Measurements from ENCODE around the gene MYO1D. TPM values are rescaled to one million over a fixed set of nuclear protein-coding genes. Genes with fewer than 3 reads are reported as not detected.

MYO1D gene
- total RNA-seq, 1 experiment from 2014 or later, result 40.8 TPM

GRCh38 chr17:32917081-32917480 lies 40.2 kb upstream of the MYO1D start:
- no peaks in the 10 kb centered on the region for H3K4me1 ChIP-seq (replicated peaks; ENCODE audit: insufficient read depth)
- H3K4me2 ChIP-seq, result no peak overlapping the region
- DNase-seq, result no peak
- no peaks in the 10 kb centered on the region for H3K36me3 ChIP-seq (ENCODE audit: low read depth)
- CTCF ChIA-PET, result no interaction called here
- no peak overlapping the region for H3K4me3 ChIP-seq
- BruUV-seq (replicated peaks), result no TSS peak
- intact Hi-C loops (cut with micrococcal nuclease; ENCODE audit: unreplicated experiment), result no loop called here
- POLR2A ChIA-PET (ENCODE audit: unreplicated experiment), result no interaction called here
- no peaks in the 10 kb centered on the region for H3K79me2 ChIP-seq (ENCODE audit: low read depth)
- no peaks in the 10 kb centered on the region for H3F3A ChIP-seq (ENCODE audit: insufficient read depth, low read depth)
- no peak overlapping the region for H3K27ac ChIP-seq
- TF ChIP-seq EZH2 (IDR thresholded peaks at IDR 0.05; ENCODE audit: low read depth), result no peak
- TF ChIP-seq CTCF (conservative IDR thresholded peaks at IDR 0.05), result no peak
- no peaks in the 10 kb centered on the region for H3K9me3 ChIP-seq (ENCODE audit: insufficient read depth, low read depth)
- 0 out of 2 replicates have a peak, but pooled peaks cover 5% of the 10 kb centered on the region for H3K27me3 ChIP-seq (ENCODE audit: insufficient read depth, low read depth)
- H4K20me1 ChIP-seq (ENCODE audit: insufficient read depth), result no peaks in the 10 kb centered on the region
- no peak overlapping the region for H2AFZ ChIP-seq
- H3K9me2 ChIP-seq (ENCODE audit: insufficient read depth), result no peaks in the 10 kb centered on the region

GRCh38 chr17:32916134-32916533 lies 39.2 kb upstream of the MYO1D start:
- H3K79me2 ChIP-seq (ENCODE audit: low read depth), result no peaks in the 10 kb centered on the region
- DNase-seq, result no peak
- no peak for TF ChIP-seq EZH2 (IDR thresholded peaks at IDR 0.05; ENCODE audit: low read depth)
- TF ChIP-seq CTCF (conservative IDR thresholded peaks at IDR 0.05), result no peak
- no peak overlapping the region for H3K27ac ChIP-seq
- BruUV-seq (replicated peaks), result no TSS peak
- H3K4me2 ChIP-seq, result no peak overlapping the region
- no peaks in the 10 kb centered on the region for H3F3A ChIP-seq (ENCODE audit: insufficient read depth, low read depth)
- H3K4me1 ChIP-seq (replicated peaks; ENCODE audit: insufficient read depth), result no peaks in the 10 kb centered on the region
- peaks cover 8% of the 10 kb centered on the region; the same call in 1 of the 2 replicates for H3K27me3 ChIP-seq (ENCODE audit: insufficient read depth, low read depth)
- CTCF ChIA-PET, result interaction anchor here (0.6 kb wide), 1 partner anchor 9 kb away, joined by 3 read pairs; no protein-coding TSS in a partner anchor
- intact Hi-C loops (cut with micrococcal nuclease; ENCODE audit: unreplicated experiment), result no loop called here
- no peaks in the 10 kb centered on the region for H3K9me2 ChIP-seq (ENCODE audit: insufficient read depth)
- H2AFZ ChIP-seq, result no peak overlapping the region
- H3K9me3 ChIP-seq (ENCODE audit: insufficient read depth, low read depth), result no peaks in the 10 kb centered on the region; the same call in 1 of the 2 replicates
- H3K36me3 ChIP-seq (ENCODE audit: low read depth), result no peaks in the 10 kb centered on the region
- POLR2A ChIA-PET (ENCODE audit: unreplicated experiment), result interaction anchor here (0.6 kb wide), 1 partner anchor 19 kb away, joined by 4 read pairs; no protein-coding TSS in a partner anchor
- H4K20me1 ChIP-seq (ENCODE audit: insufficient read depth), result no peaks in the 10 kb centered on the region
- no peak overlapping the region for H3K4me3 ChIP-seq

GRCh38 chr17:32915245-32915644 lies 38.3 kb upstream of the MYO1D start:
- BruUV-seq (replicated peaks), result no TSS peak
- TF ChIP-seq CTCF (conservative IDR thresholded peaks at IDR 0.05) (no peak), EZH2 (IDR thresholded peaks at IDR 0.05; ENCODE audit: low read depth) (no peak)
- Histone ChIP-seq H3K27ac (no peak overlapping the region), H3K4me3 (no peak overlapping the region), H3K27me3 (ENCODE audit: insufficient read depth, low read depth) (peaks cover 17% of the 10 kb centered on the region; the same call in 1 of the 2 replicates), H3K9me3 (ENCODE audit: insufficient read depth, low read depth) (no peaks in the 10 kb centered on the region; the same call in 1 of the 2 replicates), H3K9me2 (ENCODE audit: insufficient read depth) (no peaks in the 10 kb centered on the region), H3K4me2 (no peak overlapping the region), H4K20me1 (ENCODE audit: insufficient read depth) (no peaks in the 10 kb centered on the region), H2AFZ (no peak overlapping the region), H3F3A (ENCODE audit: insufficient read depth, low read depth) (no peaks in the 10 kb centered on the region), H3K36me3 (ENCODE audit: low read depth) (no peaks in the 10 kb centered on the region), H3K4me1 (replicated peaks; ENCODE audit: insufficient read depth) (no peaks in the 10 kb centered on the region), H3K79me2 (ENCODE audit: low read depth) (no peaks in the 10 kb centered on the region)
- POLR2A ChIA-PET (ENCODE audit: unreplicated experiment), result interaction anchor here (0.7 kb wide), 1 partner anchor 38 kb away, joined by 4 read pairs; the partner anchor contains the start of gene MYO1D
- no peak for DNase-seq
- CTCF ChIA-PET, result no interaction called here
- intact Hi-C loops (cut with micrococcal nuclease; ENCODE audit: unreplicated experiment), result no loop called here
